GM21447 (cell line): ENCODE data around the gene SUPT6H.
A peak's percentile ranks its signal among the peaks of the same experiment; 100 is the strongest.
"Not testable (repeated sequence)": the region's sequence is repeated elsewhere in the genome, so short reads cannot be mapped to it uniquely, and the experiment has no call there.

Source experiments
- ATAC-seq: cut with Tn5 transposase; IDR thresholded peaks from one replicate; pipeline ENCODE4 v1.9.1; 2021; ENCODE audit not compliant: unreplicated experiment

Gene SUPT6H

DNA sequence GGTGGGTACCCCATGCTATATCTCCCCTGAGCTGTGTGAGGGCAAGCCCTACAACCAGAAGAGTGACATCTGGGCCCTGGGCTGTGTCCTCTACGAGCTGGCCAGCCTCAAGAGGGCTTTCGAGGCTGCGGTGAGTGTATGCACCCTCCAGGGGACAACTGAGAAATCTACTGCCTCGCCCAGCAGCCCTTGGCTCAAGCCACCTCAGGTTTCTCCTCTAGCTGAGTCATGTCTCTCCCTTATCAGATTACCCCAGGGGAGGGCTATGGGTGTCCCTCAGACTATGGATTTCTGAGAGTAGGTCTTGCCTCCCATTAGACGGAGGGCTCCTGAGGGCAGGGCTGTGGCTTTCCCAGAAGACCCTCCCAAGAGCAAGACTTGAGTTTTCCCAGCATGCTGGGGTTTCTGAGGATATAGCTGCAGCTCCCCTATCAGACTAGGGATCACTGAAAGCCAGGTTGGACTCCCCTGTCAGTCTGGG lies 73.3 kb downstream of the SUPT6H start:
- no peak for ATAC-seq

DNA sequence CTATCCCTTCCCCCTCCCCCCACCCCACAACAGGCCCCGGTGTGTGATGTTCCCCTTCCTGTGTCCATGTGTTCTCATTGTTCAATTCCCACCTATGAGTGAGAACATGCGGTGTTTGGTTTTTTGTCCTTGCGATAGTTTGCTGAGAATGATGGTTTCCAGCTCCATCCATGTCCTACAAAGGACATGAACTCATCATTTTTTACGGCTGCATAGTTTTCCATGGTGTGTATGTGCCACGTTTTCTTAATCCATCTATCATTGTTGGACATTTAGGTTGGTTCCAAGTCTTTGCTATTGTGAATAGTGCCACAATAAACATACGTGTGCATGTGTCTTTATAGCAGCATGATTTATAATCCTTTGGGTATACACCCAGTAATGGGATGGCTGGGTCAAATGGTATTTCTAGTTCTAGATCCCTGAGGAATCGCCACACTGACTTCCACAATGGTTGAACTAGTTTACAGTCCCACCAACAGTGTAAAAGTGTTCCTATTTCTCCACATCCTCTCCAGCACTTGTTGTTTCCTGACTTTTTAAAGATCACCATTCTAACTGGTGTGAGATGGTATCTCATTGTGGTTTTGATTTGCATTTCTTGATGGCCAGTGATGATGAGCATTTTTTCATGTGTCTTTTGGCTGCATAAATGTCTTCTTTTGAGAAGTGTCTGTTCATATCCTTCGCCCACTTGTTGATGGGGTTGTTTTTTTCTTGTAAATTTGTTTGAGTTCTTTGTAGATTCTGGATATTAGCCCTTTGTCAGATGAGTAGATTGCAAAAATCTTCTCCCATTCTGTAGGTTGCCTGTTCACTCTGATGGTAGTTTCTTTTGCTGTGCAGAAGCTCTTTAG lies 74.1 kb downstream of the SUPT6H start:
- not testable (repeated sequence) for ATAC-seq

DNA sequence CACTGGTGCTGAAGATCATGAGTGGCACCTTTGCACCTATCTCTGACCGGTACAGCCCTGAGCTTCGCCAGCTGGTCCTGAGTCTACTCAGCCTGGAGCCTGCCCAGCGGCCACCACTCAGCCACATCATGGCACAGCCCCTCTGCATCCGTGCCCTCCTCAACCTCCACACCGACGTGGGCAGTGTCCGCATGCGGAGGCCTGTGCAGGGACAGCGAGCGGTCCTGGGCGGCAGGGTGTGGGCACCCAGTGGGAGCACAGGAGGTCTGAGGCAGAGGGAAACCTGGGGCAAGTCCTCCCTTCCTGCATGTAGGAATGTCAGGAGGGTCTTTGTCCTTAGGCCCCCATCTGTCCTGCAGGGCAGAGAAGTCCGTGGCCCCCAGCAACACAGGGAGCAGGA lies 75.3 kb downstream of the SUPT6H start:
- ATAC-seq: no peak

DNA sequence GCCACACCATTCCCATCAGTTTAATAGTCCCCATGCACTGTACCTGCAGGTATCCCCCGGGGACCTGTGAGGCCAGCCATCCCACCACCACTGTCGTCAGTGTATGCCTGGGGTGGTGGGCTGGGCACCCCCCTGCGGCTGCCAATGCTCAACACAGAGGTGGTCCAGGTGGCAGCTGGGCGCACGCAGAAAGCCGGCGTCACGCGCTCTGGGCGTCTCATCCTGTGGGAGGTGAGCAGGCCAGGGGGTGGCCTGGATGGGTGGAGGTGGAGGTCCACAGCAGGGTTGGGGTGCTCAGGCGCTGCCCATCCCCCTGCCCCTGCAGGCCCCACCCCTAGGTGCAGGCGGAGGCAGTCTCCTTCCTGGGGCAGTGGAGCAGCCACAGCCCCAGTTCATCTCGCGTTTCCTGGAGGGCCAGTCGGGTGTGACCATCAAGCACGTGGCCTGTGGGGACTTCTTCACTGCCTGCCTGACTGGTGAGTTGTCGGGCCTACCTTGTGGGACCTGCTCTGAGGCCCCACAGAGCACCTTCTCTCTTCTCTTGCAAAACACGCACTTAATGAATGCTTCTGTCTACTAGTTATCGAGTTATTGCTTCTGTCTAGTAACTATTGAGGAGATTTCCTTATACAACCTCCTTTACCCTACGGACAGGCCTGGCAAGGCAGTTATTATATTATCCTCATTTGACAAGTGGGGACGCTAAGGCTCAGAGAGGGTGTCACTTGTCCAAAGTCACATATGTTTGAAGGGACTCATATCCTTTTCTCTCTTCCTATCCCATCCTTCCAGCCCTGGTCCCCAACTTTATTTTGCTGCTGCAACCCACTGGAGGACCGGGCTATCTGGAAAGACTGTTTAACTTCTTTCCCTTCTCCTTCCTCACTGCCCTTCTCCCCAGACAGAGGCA lies 76.0 kb downstream of the SUPT6H start:
- peak; percentile 68 for ATAC-seq

DNA sequence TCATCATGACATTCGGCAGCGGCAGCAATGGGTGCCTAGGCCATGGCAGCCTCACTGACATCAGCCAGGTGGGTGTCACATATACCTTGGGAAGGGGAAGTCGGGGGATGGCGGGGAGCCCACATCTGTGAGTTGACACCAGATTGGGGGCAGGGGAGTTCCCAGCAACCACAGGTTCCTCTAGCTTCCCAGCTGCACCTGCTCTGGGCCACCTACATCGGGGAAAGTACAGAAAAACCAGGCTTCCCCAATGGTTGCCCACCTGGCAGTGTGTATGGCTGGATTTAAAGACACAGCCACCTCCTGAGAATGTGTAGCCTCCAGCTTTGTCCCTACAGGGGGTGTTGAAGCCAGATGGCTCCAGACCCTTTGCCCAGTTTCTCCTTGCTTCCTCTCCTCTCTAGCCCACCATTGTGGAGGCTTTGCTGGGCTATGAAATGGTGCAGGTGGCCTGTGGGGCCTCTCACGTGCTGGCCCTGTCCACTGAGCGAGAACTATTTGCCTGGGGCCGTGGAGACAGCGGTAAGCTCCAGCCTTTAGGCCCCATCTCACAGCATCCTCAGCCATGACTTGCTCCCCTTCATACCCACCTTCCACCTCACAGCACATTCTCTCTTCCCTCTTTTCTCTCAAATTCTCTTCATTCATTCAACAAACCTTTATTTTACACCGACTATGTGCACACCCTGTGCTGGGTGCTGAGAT lies 76.8 kb downstream of the SUPT6H start:
- no peak for ATAC-seq

DNA sequence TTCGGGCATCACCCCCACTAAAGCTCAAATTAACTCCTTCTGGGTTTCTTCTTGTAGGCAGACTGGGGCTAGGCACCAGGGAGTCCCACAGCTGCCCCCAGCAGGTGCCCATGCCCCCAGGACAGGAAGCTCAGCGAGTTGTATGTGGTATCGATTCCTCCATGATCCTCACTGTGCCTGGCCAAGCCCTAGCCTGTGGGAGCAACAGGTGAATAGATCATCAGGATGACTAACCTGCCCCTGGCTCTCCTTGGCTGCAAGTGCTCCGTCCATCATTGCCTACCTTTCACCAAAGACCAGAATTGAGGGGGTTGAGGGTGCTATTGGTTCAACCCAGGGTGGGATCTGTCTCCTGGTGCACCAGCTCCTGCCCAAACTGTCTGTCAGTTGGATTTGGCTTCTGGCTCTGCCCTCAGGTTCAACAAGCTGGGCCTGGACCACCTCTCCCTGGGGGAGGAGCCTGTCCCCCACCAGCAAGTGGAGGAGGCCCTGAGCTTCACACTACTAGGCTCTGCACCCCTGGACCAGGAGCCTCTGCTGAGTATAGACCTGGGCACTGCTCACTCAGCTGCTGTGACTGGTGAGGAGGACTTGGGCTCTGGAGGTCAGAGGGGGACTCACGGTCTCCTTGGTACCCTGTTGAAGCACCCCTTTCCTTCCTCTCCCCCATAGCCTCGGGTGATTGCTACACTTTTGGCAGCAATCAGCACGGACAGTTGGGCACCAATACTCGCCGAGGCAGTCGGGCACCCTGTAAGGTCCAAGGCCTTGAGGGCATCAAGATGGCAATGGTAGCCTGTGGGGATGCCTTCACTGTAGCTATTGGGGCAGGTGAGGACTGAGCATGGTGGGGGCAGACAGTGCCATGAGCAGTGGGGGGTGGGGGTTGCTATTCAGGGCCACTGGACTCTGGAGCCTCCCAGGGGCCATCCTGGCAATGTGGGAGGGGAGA lies 78.7 kb downstream of the SUPT6H start:
- no peak for ATAC-seq

DNA sequence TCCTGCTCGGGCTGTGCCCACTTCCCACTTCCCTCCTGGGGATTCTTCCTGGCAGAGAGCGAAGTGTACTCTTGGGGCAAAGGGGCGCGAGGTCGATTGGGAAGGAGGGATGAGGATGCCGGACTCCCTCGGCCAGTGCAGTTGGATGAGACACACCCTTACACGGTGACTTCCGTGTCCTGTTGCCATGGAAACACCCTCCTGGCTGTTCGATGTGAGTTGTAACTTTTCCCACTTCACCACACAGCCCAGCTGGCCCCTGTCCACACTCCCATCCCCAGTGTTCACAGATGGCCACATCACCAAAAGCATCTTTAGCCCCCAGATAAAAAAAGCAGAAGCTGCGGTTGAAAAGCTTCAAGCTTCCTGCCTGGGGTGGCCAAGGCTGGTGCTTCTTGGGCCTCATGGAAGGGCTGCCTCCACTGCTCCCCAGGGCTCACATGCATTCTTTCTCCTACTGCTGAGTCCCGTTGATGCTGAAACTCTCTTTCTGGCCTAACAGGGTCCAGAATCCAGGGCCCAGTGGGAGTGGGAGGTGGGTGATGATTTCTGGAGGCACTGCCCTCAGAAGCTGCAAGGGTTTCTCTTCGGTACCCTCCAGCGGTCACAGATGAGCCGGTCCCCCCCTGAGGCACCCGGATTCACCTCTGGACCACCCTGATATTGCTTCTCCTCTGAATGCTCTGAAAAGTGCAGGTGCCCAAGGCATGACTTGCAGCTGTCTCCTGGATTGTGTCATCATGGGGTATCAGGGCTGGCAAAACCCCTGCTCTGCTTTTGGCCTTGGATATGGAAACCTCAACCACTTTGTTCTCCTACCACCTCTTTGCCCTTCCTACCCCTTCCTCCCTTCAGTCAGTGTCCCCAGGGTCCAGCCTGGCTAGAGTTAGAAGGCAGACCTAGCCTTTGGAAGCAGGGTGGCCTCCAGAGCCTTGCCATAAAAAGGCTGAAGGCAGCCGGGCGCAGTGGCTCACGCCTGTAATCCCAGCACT lies 79.6 kb downstream of the SUPT6H start:
- ATAC-seq: no peak

DNA sequence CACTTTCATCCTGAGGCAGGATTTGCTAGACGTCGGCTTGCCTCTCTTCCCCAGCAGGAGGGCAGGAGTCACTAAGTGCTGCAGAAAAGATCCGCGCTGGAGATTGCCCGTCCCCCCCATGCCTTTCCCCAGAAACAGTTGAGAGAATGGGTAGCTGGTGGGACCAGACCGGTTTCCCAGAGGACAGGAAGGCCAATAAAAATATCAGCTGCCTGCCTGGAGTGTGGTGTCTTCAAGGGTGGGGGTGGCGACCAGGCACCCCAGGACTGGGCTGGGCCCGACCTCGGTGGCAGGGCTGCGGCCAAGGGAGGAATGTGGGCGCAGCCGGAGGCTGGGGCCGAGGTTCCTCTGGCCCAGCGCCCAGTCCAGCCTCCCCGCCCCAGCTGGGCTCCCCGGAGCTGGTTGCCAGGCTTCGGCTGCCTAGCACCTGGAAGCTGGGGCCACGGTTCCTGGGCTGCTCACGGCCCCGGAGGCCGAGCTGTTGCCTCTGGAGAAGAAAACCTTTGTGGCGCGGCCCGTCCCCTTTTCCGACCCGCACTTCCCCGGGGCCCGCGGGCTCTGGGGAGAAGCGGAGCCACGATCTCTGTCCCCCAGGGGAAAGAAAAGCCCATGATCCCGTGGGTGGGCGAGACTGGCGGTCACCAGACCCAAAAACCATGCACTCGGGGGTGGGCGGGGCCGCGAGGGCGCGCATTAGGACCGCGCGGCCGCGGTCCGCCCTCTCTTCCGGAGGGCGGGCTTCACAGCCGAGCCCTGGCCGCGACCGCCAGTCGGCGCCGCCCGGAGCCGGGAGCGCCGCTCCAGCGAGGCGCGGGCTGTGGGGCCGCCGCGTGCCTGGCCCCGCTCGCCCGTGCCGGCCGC lies 81.5 kb downstream of the SUPT6H start, which contains the start of gene TRAF4:
Gene TRAF4, plus strand, starts transcription at position 769 of the 861 bp plus-strand sequence. CDS start 102 bp downstream, outside the sequence.
- ATAC-seq: peak; percentile 46

DNA sequence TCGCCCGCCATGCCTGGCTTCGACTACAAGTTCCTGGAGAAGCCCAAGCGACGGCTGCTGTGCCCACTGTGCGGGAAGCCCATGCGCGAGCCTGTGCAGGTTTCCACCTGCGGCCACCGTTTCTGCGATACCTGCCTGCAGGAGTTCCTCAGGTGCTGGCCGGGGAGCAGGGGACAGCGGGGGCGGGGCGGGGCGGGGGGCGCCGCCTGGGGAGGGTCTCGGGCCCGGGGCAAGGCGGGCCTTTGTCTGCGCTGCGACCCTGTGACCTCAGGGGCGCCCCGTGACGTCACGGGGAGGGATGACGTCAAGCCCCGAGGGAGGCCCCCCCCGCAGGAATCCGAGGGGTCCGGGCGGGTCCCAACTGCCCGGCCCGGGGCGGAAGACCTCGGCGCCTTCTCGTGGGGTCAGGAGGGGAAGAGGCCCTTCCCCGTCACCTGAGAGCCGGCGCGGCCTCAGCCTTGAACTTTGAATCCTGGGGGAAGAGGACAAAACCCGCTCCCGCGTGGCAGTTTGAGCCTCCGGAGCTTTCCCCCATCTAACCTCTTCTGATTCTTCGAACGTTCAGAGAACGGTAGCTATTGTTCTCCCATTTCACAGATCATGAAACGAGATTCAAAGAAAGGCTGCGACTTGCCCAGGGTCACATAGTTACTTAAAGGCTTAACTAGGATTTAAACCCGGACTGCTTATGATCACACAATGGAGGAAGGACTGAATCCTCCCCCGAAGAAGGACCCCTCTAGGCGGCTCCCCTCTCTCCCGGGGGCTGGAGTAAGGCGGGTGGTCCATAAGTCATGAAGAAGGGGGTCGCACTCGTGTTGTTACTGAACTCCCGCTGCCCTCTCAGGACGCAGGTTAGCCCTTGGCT lies 82.3 kb downstream of the SUPT6H start:
- peak; percentile 18 for ATAC-seq

DNA sequence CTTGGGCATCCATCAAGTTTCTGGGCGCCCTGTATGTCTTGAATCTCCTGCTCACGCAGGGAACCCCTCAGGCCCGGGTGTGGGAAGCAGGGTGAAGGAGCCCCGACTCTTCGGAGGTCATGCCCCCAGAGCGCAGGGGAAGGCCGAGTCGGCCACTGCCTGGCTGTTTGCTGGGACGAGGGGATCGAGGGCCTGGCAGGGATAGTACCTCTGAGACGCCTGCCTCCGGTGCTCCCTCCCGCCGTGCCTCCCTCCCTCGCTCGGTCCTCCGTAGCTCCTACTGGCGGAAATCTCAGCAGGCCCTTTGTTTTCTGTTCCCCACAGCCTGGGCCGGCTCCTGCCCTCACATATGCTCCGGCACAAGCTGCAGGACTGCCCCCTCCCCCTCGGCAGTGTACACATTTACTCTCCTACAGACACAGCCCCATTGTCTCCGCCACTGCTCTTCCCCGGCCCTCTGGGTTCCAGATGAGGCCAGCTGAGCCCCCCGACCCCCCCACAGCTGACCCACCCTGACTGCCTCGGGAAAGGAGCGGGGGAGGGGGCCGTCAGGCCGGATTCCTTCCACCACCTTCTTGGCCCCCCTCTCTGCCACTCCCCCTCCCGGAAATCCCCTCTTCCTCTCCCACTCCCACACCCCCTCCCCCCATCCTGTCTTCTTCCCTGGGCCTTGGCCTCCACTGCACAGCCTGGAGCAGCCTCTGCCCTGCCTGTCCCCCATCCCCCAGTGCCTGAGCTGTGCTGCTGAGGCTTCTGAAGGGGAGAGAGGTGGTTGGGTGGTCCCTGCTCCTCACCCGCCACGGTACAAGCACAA lies 83.2 kb downstream of the SUPT6H start:
- no peak for ATAC-seq

DNA sequence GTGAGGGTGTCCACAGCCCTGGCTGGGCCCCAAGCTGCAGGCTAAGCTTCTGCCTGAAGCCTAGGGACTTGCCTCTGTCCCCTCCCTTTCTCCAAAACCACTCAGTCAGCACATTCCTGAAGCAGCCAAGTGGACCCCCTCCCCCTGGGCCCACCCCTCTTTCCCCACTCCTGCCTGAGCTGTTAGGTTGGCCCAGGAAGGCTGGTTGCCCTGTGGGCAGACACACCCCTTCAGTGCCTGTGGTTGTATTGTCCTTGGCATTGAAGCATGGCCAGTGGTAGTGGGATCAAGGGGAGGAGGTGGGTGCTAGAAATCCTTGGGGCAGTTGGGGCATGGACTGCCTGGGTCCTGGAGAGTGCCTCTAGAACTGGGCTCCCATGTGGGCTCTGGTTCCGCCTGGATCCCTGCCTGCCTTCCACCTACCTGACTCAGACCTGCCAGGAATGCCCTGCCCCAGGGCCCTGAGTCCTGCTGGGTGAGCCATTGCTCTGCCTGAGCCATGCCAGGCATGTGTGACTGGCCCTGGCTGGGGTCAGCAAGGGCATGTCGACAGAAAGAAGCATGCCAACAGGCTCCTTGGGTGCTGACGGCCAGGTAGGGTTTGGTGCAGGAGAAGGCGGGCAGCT lies 83.9 kb downstream of the SUPT6H start:
- no peak for ATAC-seq

DNA sequence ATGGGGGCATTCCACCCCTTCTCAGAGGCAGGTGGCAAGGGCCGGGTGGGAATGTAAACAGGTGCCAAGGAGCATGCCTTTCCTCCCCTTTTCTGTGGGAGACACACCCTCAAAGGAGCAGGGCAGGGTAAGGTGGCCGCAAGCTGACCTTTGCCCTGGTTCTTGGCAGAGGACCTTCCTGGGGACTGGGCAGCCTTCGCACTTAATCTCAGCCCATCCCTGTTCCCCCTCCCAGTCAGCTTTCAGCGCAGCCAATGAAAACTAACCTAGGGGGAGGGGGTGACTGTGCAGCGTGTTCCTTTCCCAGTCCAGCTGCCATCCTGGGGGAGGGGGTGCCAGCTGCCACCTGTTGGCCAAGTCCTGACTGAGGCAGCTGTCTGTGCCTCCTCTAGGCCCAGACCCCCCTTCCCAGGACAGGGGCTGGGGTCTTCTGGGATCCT lies 84.6 kb downstream of the SUPT6H start:
- no peak for ATAC-seq

DNA sequence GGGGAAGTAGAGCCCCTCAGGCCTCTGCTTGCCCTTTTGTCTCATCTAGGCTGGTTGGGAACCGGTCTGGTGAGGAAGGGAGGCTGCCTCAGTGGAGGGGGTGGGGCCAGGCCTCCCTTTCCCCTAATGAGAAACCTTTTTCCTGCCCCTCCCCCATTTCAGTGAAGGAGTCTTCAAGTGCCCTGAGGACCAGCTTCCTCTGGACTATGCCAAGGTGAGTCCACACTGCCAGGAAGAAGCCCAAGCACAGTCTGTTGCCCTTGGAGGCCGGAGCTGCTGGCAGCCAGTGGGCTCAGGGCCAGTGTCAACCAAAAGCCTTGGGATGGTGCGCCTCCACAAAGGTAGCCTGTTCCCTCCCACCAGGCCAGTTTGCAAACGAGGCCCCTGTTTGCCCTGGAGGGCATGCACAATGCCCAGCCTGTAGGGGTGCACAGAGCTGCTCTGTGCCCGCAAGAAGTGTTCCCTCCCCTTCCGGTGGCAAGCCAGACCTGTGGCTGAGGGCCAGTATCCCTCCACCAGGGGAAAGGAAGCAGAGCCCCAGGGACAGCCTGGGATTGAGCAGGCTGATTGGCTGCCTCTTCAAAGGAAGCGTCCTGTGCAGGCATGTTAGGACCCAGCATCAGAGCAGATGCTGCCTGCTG lies 85.2 kb downstream of the SUPT6H start:
- ATAC-seq: no peak

DNA sequence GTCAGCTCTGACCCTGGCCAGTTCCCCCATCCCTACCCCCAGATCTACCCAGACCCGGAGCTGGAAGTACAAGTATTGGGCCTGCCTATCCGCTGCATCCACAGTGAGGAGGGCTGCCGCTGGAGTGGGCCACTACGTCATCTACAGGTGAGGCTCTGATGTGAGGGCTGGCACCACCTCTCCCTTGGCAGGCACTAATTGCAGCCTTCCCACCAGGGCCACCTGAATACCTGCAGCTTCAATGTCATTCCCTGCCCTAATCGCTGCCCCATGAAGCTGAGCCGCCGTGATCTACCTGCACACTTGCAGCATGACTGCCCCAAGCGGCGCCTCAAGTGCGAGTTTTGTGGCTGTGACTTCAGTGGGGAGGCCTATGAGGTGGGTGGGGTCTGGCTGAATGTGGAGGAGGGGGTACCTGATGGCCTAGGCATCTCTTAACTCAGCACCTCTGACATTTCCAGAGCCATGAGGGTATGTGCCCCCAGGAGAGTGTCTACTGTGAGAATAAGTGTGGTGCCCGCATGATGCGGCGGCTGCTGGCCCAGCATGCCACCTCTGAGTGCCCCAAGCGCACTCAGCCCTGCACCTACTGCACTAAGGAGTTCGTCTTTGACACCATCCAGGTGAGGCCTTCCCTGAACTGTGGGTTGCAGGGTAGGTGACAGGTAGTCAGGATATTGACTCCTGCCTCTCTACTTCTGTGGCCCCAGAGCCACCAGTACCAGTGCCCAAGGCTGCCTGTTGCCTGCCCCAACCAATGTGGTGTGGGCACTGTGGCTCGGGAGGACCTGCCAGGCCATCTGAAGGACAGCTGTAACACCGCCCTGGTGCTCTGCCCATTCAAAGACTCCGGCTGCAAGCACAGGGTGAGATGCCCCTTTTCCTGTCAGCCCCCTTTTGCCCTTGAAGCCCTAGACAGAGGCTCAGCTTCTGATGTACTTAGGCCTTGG lies 86.1 kb downstream of the SUPT6H start:
- no peak for ATAC-seq
